SK-N-SH (cell line): ENCODE measurements around the gene BRMS1. TPM values are rescaled to one million over a fixed set of nuclear protein-coding genes. Genes with fewer than 3 reads are reported as not detected.
A peak's percentile ranks its signal among the peaks of the same experiment; 100 is the strongest.
"Not testable (repeated sequence)": the region's sequence is repeated elsewhere in the genome, so short reads cannot be mapped to it uniquely, and the experiment has no call there.

Experiments used
- CTCF ChIA-PET: fragments of 300-600, 350-600 bp; formaldehyde crosslinking; extraction: SDS; loops from one replicate; lab custom pipeline; 2021; lab: Yijun Ruan, JAX
- POLR2A ChIA-PET: fragments of 350-600 bp; sonication (Branson Sonifier 250); formaldehyde crosslinking; extraction: SDS; loops from one replicate; lab custom pipeline; 2020; ENCODE audit warnings: antibody characterized with exemption, inconsistent platforms; lab: Yijun Ruan, JAX
- DNase-seq: peaks from one replicate; pipeline ENCODE4 v3.0.0; 2012
- H2AFZ ChIP-seq: fragments of 200-600 bp; sonication (generic); 2 replicates; pipeline ENCODE4 v1.8.1; 2016; ENCODE audit warnings: antibody characterized with exemption, mild to moderate bottlenecking, low read depth
- H3F3A ChIP-seq: fragments of 200-600 bp; sonication (generic); replicated peaks from 2 replicates; pipeline ENCODE3; 2016; ENCODE audit warnings: antibody characterized with exemption, mild to moderate bottlenecking; ENCODE audit not compliant: insufficient read depth
- H3K27ac ChIP-seq, 2 experiments: fragments of 200-500 bp in 1 of 2; fragments of 200-600 bp in 1 of 2; sonication (Bioruptor generic) in 1 of 2; sonication (generic), shearing (Covaris generic) in 1 of 2; 2 replicates each; pipeline versions ENCODE4 v1.5.1 to v1.6.1; 2014 to 2016; ENCODE audit warnings: low read depth in 2 of 2, inconsistent platforms in 1 of 2, low read length in 1 of 2, mild to moderate bottlenecking in 1 of 2, mixed read lengths in 1 of 2
- H3K27me3 ChIP-seq: fragments of 200-600 bp; sonication (generic), shearing (Covaris generic); 2 replicates; pipeline ENCODE4 v1.6.1; 2016; ENCODE audit warnings: mixed run types; ENCODE audit not compliant: insufficient read depth
- H3K36me3 ChIP-seq, 2 experiments: fragments of 200-500 bp in 1 of 2; fragments of 200-600 bp in 1 of 2; sonication (Bioruptor generic) in 1 of 2; sonication (generic) in 1 of 2; replicated peaks in 1 of 2; 2 replicates each; pipeline versions ENCODE3 to v1.5.1; 2014 to 2016; ENCODE audit warnings: low read length in 1 of 2, mild to moderate bottlenecking in 1 of 2; ENCODE audit not compliant: insufficient read depth in 2 of 2, control insufficient read depth in 1 of 2
- H3K4me1 ChIP-seq, 2 experiments: fragments of 200-500 bp in 1 of 2; fragments of 200-600 bp in 1 of 2; sonication (Bioruptor generic) in 1 of 2; sonication (generic), shearing (Covaris generic) in 1 of 2; 2 replicates each; pipeline versions ENCODE4 v1.5.1 to v1.6.1; 2014 to 2016; ENCODE audit warnings: low read depth in 1 of 2, low read length in 1 of 2, mixed run types in 1 of 2; ENCODE audit not compliant: insufficient read depth in 2 of 2, control insufficient read depth in 1 of 2
- H3K4me2 ChIP-seq: fragments of 200-600 bp; sonication (generic), shearing (Covaris generic); 2 replicates; pipeline ENCODE4 v1.6.1; 2017; ENCODE audit warnings: mixed run types
- H3K4me3 ChIP-seq, 2 experiments: fragments of 200-500 bp in 1 of 2; fragments of 200-600 bp in 1 of 2; sonication (Bioruptor generic) in 1 of 2; sonication (generic), shearing (Covaris generic) in 1 of 2; 2 replicates each; pipeline versions ENCODE4 v1.5.1 to v1.8.1; 2014 to 2016; ENCODE audit warnings: low read depth in 2 of 2, inconsistent platforms in 1 of 2, low read length in 1 of 2, mild to moderate bottlenecking in 1 of 2, mixed read lengths in 1 of 2, moderate library complexity in 1 of 2
- H3K79me2 ChIP-seq: fragments of 200-600 bp; sonication (generic); 2 replicates; pipeline ENCODE4 v1.8.1; 2017; ENCODE audit warnings: mild to moderate bottlenecking; ENCODE audit not compliant: insufficient read depth
- H3K9ac ChIP-seq: fragments of 200-600 bp; sonication (generic); 2 replicates; pipeline ENCODE4 v1.6.1; 2017; ENCODE audit warnings: mixed run types
- H3K9me2 ChIP-seq: fragments of 200-600 bp; sonication (generic); 2 replicates; pipeline ENCODE4 v1.6.1; 2017; ENCODE audit warnings: mixed run types
- H3K9me3 ChIP-seq: fragments of 200-600 bp; sonication (generic); 2 replicates; pipeline ENCODE4 v1.6.1; 2017; ENCODE audit warnings: mixed run types, mild to moderate bottlenecking, moderate library complexity
- H4K20me1 ChIP-seq: fragments of 200-600 bp; sonication (generic); 2 replicates; pipeline ENCODE4 v1.6.1; 2017; ENCODE audit warnings: mild to moderate bottlenecking, mixed run types; ENCODE audit not compliant: insufficient read depth
- FOSL2 ChIP-seq: IDR thresholded peaks from 2 replicates; pipeline ENCODE4 v1.4.0; 2012; ENCODE audit warnings: low read depth, mild to moderate bottlenecking, moderate library complexity, borderline replicate concordance
- GATA2 ChIP-seq: sonication (generic); formaldehyde crosslinking; IDR thresholded peaks from 2 replicates; pipeline ENCODE4 v1.5.0; 2020; ENCODE audit warnings: mild to moderate bottlenecking, missing genetic modification reagents
- NFIC ChIP-seq: IDR thresholded peaks from 2 replicates; pipeline ENCODE4 v1.4.0; 2012; ENCODE audit warnings: borderline replicate concordance
- WGBS: methylation state at CpG from one replicate; pipeline ENCODE4 v1.1.6; 2017; ENCODE audit warnings: low lambda C conversion rate; 5-methylcytosine and 5-hydroxymethylcytosine counted together
- polyA plus RNA-seq, 3 experiments: library from polyadenylated mRNA; depleted of rRNA; stranded (reverse); fragments of >200 nt; gene quantifications; 2 replicates each; pipeline ENCODE4 v1.2.3, GENCODE V29; 2012

BRMS1 gene
- polyA plus RNA-seq, 1 of the 3 experiments (the other 2 are of a cell fraction): 70.0 TPM

DNA sequence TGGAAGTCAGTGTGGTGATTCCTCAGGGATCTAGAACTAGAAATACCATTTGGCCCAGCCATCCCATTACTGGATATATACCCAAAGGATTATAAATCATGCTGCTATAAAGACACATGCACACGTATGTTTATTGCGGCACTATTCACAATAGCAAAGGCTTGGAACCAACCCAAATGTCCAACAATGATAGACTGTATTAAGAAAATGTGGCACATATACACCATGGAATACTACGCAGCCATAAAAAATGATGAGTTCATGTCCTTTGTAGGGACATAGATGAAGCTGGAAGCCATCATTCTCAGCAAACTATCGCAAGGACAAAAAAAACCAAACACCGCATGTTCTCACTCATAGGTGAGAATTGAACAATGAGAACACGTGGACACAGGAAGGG, 24.2 kb downstream of the BRMS1 start:
- H3K4me2 ChIP-seq, H3K9ac ChIP-seq, DNase-seq, H3K4me3 ChIP-seq, CTCF ChIA-PET, H4K20me1 ChIP-seq, H3K27me3 ChIP-seq, H3K9me2 ChIP-seq, H2AFZ ChIP-seq, H3K79me2 ChIP-seq, H3F3A ChIP-seq, H3K9me3 ChIP-seq, POLR2A ChIA-PET, H3K27ac ChIP-seq, H3K36me3 ChIP-seq: not testable (repeated sequence)
- peaks cover 21 to 39% of the 10 kb centered on the region in 2 experiments for H3K4me1 ChIP-seq
- WGBS: 89% methylated on average over 6 of the region's 6 CpGs

DNA sequence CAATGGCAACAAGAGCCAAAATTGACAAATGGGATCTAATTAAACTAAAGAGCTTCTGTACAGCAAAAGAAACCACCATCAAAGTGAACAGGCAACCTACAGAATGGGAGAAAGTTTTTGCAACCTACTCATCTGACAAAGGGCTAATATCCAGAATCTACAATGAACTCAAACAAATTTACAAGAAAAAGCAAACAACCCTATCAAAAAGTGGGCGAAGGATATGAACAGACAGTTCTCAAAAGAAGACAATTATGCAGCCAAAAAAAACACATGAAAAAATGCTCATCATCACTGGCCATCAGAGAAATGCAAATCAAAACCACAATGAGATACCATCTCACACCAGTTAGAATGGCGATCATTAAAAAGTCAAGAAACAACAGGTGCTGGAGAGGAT, 24.6 kb downstream of the BRMS1 start:
- H3K9ac ChIP-seq, H3F3A ChIP-seq, H3K27me3 ChIP-seq, H3K27ac ChIP-seq, H3K79me2 ChIP-seq, POLR2A ChIA-PET, H4K20me1 ChIP-seq, H2AFZ ChIP-seq, H3K4me2 ChIP-seq, H3K36me3 ChIP-seq, CTCF ChIA-PET, H3K4me3 ChIP-seq, DNase-seq, H3K9me2 ChIP-seq, H3K9me3 ChIP-seq: not testable (repeated sequence)
- peaks cover 21 to 39% of the 10 kb centered on the region in 2 experiments for H3K4me1 ChIP-seq
- 95% methylated on average over 2 of the region's 2 CpGs for WGBS

DNA sequence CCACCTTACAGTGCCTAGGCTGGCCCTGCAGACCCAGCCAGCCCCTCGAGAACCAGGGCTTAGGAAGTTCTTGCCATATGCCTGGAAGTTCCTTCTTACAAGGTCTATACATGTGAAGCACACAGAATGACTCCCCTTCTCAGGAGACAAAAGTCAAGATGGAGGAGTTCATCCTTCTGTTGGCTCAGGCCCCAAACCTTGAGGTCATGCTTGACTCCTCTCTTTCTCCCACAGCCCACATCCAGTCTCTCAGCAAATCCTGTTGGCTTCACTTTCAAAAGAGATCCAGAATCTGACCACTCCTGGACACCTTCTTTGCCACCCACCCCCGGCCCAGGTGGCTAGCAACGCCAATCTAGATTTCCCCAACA, 26.3 kb downstream of the BRMS1 start:
- H3F3A ChIP-seq: no peaks in the 10 kb centered on the region
- CTCF ChIA-PET: interaction anchor here (1.5 to 12.4 kb wide), 3 partner anchors 8 to 36 kb away, joined by 3 to 280 read pairs (median 17); partner anchors contain the start of gene RIN1
- H3K9me2 ChIP-seq: no peaks in the 10 kb centered on the region
- H3K9ac ChIP-seq: no peak overlapping the region
- no peak for DNase-seq
- peaks cover 29 to 55% of the 10 kb centered on the region in 2 experiments for H3K4me1 ChIP-seq
- H2AFZ ChIP-seq: no peak overlapping the region
- no peaks in the 10 kb centered on the region for H3K27me3 ChIP-seq
- H3K79me2 ChIP-seq: no peaks in the 10 kb centered on the region
- POLR2A ChIA-PET: interaction anchor here (2.2 to 2.4 kb wide), 2 partner anchors 8 to 30 kb away, joined by 10 read pairs; partner anchors contain the start of gene YIF1A
- H3K9me3 ChIP-seq: no peaks in the 10 kb centered on the region
- 81% methylated on average over 3 of the region's 3 CpGs for WGBS
- no peak overlapping the region for H3K4me3 ChIP-seq
- H4K20me1 ChIP-seq: no peaks in the 10 kb centered on the region
- no peak for TF ChIP-seq GATA2 (CRISPR knock-in tag)
- TF ChIP-seq FOSL2: no peak
- H3K36me3 ChIP-seq: no peaks in the 10 kb centered on the region
- H3K4me2 ChIP-seq: no peak overlapping the region
- H3K27ac ChIP-seq: peak overlapping the region in 1 of 2 experiments; percentile 100; a peak in 2 of 4 replicates

DNA sequence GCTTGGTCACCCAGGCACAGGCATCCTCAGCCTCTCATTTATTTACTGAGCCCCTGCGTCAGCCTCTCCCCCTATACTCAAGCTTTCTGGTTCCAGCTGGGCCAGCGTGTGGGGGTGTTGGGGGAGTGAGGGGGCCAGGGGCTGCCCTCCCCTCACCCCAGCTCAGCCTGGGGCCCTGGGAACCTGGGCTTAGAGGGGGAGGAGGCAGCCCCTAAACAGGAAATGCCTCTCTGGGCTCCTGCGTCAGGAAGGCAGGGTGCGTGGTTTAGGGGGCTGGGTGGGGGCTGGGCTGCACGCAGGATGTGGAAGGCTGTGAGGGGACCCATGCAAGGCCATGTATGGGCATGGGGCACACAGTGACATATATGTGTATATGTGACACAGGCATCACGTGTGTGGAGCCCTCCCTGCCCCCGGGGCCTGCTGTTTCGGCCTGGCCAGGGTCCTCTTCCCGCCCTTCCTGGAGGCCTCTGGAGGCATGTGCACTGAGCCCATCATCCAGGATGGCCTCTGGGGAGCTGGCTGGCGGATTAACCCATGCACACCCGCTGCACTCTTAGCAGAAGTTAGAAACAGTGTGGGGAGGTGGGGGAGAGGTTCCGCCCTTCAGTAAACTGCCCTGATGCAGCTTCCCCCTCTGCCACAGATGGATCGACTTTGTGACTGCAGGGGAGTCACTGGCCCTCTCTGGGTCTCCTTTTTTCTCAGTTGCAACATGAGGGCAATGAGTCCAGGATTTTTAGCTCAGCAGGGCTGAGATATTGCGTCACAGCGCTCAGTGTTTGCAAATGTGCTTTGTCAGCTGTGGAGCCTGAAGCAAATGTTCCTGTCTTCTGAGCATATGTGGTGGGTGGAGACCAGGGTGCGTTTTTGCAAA, 26.9 kb downstream of the BRMS1 start:
- TF ChIP-seq NFIC: no peak
- no peak overlapping the region for H2AFZ ChIP-seq
- peak; percentile 69 for DNase-seq
- H3K4me3 ChIP-seq: no peak overlapping the region
- H3K79me2 ChIP-seq: no peaks in the 10 kb centered on the region
- H3K9me2 ChIP-seq: no peaks in the 10 kb centered on the region
- H3K9ac ChIP-seq: no peak overlapping the region
- 62% methylated on average over 11 of the region's 16 CpGs for WGBS
- peak overlapping the region; percentile 21 to 100; a peak in 3 of 4 replicates for H3K27ac ChIP-seq
- ChIA-PET POLR2A (interaction anchor here (2.2 to 2.4 kb wide), 2 partner anchors 9 to 29 kb away, joined by 10 read pairs; partner anchors contain the start of gene YIF1A), CTCF (interaction anchor here (0.7 to 12.4 kb wide), 7 partner anchors 9 to 95 kb away, joined by 3 to 280 read pairs (median 3); partner anchors contain the start of gene RIN1)
- no peaks in the 10 kb centered on the region for H3K36me3 ChIP-seq
- no peaks in the 10 kb centered on the region for H4K20me1 ChIP-seq
- peak overlapping the region; percentile 20; the same call in 1 of the 2 replicates for H3K4me2 ChIP-seq
- no peaks in the 10 kb centered on the region for H3K27me3 ChIP-seq
- H3K4me1 ChIP-seq: peaks cover 32 to 60% of the 10 kb centered on the region in 2 experiments
- no peaks in the 10 kb centered on the region for H3K9me3 ChIP-seq
- H3F3A ChIP-seq: no peaks in the 10 kb centered on the region
